ENCODE results near the gene AMDHD2.
"Not testable (repeated sequence)": the region's sequence is repeated elsewhere in the genome, so short reads cannot be mapped to it uniquely, and the experiment has no call there.

Gene AMDHD2

DNA sequence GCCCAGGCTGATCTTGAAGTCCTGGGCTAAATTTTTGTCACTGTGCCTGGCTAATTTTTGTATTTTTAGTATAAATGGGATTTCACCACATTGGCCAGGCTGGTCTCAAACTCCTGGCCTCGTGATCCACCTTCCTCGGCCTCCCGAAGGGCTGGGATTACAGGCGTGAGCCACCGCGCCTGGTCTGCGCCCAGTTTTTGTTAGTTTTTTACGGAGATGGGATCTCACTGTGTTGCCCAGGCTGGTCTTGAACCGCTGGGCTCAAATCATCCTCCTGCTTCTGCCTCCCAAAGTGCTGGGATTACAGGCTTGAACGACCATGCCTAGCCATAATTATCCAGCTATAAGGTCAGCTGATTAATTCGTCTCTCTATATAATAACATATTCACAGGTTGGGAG, 13.7 kb downstream of the AMDHD2 start:
- in situ Hi-C loops (cut with MboI; ENCODE audit: low pct_unique_long_range_greater_than_20kb, low sequenced_read_pairs, unreplicated experiment) = no loop called here
- DNase-seq (ENCODE audit: low spot score) = no peak
- no peak for TF ChIP-seq CTCF (IDR thresholded peaks at IDR 0.05; ENCODE audit: extremely low read depth, insufficient read depth, missing control alignments)

DNA sequence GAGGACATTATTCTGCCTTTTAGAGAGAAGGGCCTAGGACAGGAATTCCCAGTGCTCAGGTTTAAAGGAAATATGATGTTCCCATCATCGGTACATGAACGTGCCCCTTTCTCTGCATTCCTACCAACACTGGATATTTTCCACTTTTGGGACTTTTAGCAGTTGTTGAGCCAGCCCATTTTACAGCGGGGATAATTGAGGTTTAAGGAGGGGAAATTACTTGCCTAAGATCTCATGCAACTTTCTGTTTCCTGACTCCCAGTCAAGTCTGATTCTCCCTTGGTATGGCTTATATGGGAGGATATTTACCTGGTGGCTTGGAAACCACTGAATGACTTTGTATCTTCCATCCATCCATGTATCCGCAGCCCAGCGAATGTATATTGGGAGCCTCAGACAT, 14.2 kb downstream of the AMDHD2 start:
- DNase-seq (ENCODE audit: low spot score); in situ Hi-C loops (cut with MboI; ENCODE audit: low pct_unique_long_range_greater_than_20kb, low sequenced_read_pairs, unreplicated experiment): not testable (repeated sequence)

GRCh38 chr16:2535625-2536013, 15.4 kb downstream of the AMDHD2 start:
- in situ Hi-C loops (cut with MboI; ENCODE audit: low pct_unique_long_range_greater_than_20kb, low sequenced_read_pairs, unreplicated experiment) = no loop called here
- TF ChIP-seq CTCF (IDR thresholded peaks at IDR 0.05; ENCODE audit: extremely low read depth, insufficient read depth, missing control alignments) = no peak
- no peak for DNase-seq (ENCODE audit: low spot score)

DNA sequence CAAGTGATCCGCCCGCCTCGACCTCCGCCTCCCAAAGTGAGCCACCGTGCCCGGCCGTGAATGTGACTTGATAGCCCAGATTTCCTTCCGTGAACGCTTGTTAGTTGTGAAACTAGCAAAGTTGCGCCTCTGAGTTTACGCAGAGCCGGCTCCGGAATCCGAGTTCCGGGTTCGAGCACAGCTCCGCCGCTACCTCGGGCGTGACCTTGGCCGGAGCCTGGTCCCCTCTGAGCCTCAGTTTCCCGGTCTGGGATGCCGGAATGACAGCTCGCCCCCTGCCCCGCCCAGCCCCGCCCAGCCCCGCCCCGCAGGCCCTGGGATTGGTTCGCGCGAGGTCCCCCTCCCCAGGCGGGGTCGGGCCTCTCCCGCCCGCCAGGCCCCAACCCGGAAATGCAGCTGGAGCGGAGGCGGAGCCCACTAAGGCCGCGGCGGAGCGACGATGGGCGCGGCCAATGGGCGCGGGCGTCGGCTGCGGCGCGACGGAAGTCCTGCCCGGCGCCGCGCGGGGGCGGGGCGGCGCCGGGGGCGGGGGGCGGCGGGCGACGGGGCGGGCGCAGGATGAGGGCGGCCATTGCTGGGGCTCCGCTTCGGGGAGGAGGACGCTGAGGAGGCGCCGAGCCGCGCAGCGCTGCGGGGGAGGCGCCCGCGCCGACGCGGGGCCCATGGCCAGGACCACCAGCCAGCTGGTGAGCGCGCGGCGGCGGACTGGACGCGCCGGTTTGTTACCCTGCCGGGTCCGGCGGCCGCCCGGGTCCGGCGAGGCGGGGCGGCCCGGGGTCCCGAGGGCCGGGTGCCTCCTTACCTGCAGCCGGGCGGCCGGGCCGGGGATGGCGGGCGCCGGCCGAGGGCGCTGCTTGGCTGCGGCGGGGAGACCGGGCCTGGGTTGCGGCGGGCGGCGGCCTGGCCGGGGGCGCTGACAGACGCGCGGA, 17.5 kb downstream of the AMDHD2 start, which contains the start of gene PDPK1:
TSS of gene PDPK1 (plus strand) at position 571 of the 929 bp plus-strand sequence. CDS start at position 663, 92 bp downstream.
- DNase-seq (ENCODE audit: low spot score) = peak; percentile 98
- in situ Hi-C loops (cut with MboI; ENCODE audit: low pct_unique_long_range_greater_than_20kb, low sequenced_read_pairs, unreplicated experiment) = no loop called here
- no peak for TF ChIP-seq CTCF (IDR thresholded peaks at IDR 0.05; ENCODE audit: extremely low read depth, insufficient read depth, missing control alignments)

GRCh38 chr16:2539192-2539844, 19.1 kb downstream of the AMDHD2 start:
- in situ Hi-C loops (cut with MboI; ENCODE audit: low pct_unique_long_range_greater_than_20kb, low sequenced_read_pairs, unreplicated experiment) = not testable (repeated sequence)

GRCh38 chr16:2539845-2540458, 19.8 kb downstream of the AMDHD2 start:
- in situ Hi-C loops (cut with MboI; ENCODE audit: low pct_unique_long_range_greater_than_20kb, low sequenced_read_pairs, unreplicated experiment); DNase-seq (ENCODE audit: low spot score): not testable (repeated sequence)
- peak; percentile 67 for TF ChIP-seq CTCF (IDR thresholded peaks at IDR 0.05; ENCODE audit: extremely low read depth, insufficient read depth, missing control alignments)

More at GRCh38 chr16:2539192-2539844, 19.1 kb downstream of the AMDHD2 start:
- DNase-seq (ENCODE audit: low spot score) = not testable (repeated sequence)

- in situ Hi-C loops (cut with MboI; ENCODE audit: low pct_unique_long_range_greater_than_20kb, low sequenced_read_pairs, unreplicated experiment); DNase-seq (ENCODE audit: low spot score): not testable (repeated sequence)
These were observed 20.7 kb downstream of the AMDHD2 start for GRCh38 chr16:2540912-2541311.

GRCh38 chr16:2541409-2541808, 21.2 kb downstream of the AMDHD2 start:
- in situ Hi-C loops (cut with MboI; ENCODE audit: low pct_unique_long_range_greater_than_20kb, low sequenced_read_pairs, unreplicated experiment); DNase-seq (ENCODE audit: low spot score): not testable (repeated sequence)

- DNase-seq (ENCODE audit: low spot score); in situ Hi-C loops (cut with MboI; ENCODE audit: low pct_unique_long_range_greater_than_20kb, low sequenced_read_pairs, unreplicated experiment): not testable (repeated sequence)
These were observed 23.6 kb downstream of the AMDHD2 start for GRCh38 chr16:2543771-2544170.

DNA sequence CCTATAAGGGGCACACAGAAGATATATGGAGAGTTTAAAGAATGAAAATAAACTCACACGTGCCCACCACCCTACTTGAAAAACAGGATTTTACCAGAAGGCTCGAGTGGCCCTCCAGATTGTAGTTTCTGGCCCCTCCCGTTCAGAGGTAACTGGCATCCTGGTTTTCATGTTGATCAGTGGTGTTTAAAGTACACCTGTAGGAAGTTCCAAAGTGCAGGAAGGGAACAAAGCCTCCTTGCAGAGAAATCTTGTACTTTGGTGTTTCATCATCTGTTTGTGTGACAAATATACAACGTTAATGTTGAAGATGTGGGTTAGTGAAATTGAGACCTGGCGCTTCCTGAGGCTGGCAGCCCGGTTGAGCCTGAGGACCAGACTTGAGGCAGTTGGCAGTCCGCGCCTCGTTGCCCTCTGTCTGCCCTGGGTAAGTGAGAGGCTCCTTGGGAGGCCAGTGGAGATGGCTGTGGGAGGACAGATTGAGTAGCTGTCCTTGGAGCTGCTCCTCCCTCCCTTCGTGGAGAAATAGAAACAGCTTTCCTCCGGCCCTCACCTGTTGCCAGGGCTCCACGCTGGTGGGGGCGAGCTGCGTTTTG, 30.2 kb downstream of the AMDHD2 start:
- in situ Hi-C loops (cut with MboI; ENCODE audit: low pct_unique_long_range_greater_than_20kb, low sequenced_read_pairs, unreplicated experiment); DNase-seq (ENCODE audit: low spot score): not testable (repeated sequence)

DNA sequence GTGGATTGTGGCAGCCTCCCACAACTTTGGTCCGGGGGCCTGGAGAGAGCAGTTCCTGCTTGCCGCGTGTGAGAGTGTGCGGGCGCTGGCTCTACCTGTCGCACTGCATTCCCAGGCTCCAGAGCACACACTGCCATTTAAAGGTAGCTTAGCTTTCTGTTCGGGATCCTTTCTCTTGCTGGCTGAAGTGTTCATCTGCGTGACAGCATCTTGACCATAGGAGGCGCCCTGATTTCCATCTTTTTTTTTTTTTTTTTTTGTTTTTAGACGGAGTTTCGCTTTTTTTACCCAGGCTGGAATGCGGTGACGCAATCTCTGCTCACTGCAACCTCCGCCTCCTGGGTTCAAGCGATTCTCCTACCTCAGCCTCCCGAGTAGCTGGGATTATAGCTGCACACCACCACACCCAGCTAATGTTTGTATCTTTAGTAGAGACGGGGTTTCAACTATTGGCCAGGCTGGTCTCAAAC, 31.3 kb downstream of the AMDHD2 start:
- DNase-seq (ENCODE audit: low spot score); in situ Hi-C loops (cut with MboI; ENCODE audit: low pct_unique_long_range_greater_than_20kb, low sequenced_read_pairs, unreplicated experiment): not testable (repeated sequence)

Measured in GM13977 (cell line).